NCI-H345 treated with DMSO at 0.1 percent for 48 hours (cell line): Measurements from ENCODE around the gene LIME1.

ENCODE experiments used
- DNase-seq: peaks from one replicate; lab custom pipeline; 2025; ENCODE audit not compliant: unreplicated experiment; lab: John Stamatoyannopoulos, UW

The LIME1 gene

GRCh38 chr20:63735859-63736718 lies at the start of gene LIME1:
Gene LIME1, plus strand, starts transcription at chr20:63736664. Its CDS starts 886 bp downstream, at chr20:63737550.
- no peak for DNase-seq

GRCh38 chr20:63687419-63688178 lies 48.9 kb upstream of the LIME1 start:
- DNase-seq, result no peak

- DNase-seq, result no peak
Observed at GRCh38 chr20:63688228-63689045, 48.0 kb upstream of the LIME1 start.

DNA sequence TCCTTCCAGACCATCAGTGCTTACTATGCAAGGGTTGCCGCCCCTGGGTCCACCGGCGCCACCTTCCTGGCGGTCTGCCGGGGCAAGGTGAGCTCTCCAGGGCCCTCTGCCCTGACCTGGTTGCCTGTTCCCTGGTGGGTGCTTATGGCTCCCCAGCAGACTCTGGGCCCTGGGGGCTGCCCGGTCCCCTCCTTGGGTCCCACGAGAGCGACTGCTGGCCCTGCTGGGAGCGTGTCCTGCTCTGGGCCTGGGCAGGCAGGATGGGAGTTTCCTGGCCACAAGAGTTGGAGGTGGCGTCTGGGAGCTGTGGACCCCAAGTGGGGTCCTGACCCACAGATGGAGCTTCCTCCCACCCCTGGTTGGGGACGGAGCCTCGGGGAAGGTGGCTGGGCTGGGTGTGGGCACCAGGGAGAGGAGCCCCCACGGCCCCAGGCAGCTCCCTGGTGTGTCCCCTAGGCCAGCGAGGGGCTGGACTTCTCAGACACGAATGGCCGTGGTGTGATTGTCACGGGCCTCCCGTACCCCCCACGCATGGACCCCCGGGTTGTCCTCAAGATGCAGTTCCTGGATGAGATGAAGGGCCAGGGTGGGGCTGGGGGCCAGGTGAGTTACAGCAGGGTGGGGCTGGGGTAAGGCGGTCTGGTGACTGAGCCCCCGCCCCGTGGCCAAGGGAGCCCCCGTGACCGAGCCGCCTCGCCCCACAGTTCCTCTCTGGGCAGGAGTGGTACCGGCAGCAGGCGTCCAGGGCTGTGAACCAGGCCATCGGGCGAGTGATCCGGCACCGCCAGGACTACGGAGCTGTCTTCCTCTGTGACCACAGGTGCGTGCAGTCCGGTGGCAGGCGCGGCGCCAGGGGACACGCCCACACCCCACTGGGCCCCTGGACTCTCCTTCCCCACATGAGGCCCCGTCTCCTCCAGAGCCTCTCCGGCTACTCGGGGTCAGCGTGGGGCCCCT lies 47.1 kb upstream of the LIME1 start:
- no peak for DNase-seq

GRCh38 chr20:63690003-63690897 lies 46.2 kb upstream of the LIME1 start:
- DNase-seq, result no peak

DNA sequence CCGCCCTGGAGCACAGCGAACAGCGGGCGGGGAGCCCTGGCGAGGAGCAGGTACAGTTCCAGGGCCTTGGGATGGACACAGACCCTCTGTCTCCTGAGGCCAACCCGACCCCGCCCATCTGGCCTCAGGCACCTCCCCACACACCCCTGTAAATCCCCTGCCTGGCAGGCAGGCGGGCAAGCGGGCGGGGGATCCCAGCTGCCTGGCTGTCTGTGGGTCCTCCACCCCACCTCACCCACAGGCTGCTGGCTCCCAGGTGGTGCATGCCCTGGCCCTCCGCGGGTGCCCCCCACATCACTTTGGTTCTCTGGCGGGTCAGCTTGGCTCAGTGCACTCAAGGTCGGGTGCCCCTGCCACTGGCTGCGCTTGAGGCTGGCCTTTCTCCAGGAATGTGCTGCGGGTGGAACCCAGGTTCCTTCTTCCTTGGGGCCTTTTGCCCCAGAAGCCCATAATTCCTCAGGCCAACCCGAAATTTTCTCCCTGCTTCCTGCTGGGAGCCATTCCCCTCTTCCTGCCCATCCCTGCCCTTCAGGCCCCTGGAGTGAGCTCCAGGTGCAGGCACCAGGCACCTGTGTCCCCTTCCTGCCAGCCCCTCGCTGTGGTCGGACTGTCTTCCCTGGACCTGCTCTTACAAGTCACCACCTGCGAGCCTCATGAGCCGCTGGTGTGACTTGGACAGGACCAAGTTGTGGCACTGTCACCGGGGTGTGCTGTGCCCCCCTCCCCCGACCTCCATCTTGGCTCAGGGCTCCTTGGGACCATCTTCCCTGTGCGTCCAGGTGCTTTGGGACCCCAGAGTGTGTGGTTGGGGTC lies 45.4 kb upstream of the LIME1 start:
- no peak for DNase-seq

DNA sequence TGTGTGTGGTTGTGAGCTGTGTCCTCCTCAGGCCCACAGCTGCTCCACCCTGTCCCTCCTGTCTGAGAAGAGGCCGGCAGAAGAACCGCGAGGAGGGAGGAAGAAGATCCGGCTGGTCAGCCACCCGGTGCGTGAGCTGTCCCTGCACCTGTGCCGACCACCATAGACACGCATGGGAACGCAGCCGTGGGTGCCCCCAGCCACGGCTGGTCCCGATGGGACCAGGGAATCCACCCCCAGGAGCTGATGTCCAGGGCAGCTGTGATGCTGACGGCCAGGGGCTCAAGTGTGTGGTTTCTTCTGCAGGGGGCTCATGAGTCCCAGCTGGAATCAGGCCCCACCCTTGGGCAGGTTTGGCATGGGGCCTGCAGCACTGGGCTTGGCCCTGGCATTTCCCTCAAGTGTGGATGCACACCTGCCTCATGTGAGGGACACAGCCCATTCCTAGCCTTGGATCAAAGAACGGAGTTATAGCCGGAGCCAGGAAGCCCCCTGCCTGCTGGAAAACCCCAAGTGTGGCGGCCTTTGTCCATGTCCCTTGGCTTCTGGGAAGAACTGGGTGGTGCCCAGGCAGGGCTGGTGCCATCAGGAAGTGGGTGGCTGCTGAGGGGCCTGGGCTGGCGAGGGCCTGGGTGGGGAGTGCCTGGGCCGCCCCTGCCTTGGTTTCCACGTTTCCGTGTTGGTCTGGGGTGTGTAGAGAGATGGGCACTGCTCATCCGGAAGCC lies 44.6 kb upstream of the LIME1 start:
- no peak for DNase-seq

DNA sequence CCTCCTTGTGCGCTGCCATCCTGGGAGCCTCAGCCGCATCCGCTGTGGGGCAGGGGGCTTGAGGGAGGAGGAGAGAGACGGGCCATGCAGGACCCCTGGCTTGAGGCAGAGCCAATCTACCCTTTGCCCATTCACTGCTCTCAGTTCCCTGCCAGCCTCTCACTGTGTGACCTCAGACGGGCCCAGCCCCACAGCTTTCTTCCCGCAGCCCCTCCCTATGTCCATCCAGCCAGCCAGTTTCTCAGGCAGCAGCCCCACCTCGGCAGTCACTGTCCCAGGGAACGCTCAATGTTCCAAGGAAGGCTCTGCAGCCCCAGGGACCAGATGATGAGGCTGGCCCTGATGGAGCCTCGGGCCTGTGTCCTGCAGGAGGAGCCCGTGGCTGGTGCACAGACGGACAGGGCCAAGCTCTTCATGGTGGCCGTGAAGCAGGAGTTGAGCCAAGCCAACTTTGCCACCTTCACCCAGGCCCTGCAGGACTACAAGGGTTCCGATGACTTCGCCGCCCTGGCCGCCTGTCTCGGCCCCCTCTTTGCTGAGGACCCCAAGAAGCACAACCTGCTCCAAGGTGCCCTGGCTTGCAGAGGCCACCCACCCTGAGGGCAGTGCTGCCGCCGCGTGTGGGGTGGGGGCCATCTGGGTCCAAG lies 43.9 kb upstream of the LIME1 start:
- no peak for DNase-seq

- DNase-seq, result no peak
Observed at GRCh38 chr20:63693083-63693732, 43.3 kb upstream of the LIME1 start.

- DNase-seq, result no peak
Observed at GRCh38 chr20:63693733-63694583, 42.5 kb upstream of the LIME1 start.

GRCh38 chr20:63694584-63695423 lies 41.7 kb upstream of the LIME1 start:
- no peak for DNase-seq

DNA sequence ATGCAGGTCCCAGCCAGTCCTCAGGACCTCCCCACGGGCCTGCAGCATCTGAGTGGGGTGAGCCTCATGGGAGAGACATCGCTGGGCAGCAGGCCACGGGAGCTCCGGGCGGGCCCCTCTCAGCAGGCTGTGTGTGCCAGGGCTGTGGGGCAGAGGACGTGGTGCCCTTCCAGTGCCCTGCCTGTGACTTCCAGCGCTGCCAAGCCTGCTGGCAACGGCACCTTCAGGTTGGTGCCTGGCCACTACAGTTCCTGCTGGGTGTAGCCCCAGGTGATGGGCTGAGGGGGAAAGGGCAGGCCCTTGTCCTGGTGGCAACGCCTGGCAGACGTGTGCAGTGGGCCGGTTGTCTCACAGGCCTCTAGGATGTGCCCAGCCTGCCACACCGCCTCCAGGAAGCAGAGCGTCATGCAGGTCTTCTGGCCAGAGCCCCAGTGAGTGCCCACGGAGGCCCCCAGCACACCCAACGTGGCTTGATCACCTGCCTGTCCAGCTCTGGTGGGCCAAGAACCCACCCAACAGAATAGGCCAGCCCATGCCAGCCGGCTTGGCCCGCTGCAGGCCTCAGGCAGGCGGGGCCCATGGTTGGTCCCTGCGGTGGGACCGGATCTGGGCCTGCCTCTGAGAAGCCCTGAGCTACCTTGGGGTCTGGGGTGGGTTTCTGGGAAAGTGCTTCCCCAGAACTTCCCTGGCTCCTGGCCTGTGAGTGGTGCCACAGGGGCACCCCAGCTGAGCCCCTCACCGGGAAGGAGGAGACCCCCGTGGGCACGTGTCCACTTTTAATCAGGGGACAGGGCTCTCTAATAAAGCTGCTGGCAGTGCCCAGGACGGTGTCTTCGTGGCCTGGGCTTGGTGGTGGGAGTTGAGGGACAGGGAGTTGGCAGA lies 40.8 kb upstream of the LIME1 start:
- no peak for DNase-seq

DNA sequence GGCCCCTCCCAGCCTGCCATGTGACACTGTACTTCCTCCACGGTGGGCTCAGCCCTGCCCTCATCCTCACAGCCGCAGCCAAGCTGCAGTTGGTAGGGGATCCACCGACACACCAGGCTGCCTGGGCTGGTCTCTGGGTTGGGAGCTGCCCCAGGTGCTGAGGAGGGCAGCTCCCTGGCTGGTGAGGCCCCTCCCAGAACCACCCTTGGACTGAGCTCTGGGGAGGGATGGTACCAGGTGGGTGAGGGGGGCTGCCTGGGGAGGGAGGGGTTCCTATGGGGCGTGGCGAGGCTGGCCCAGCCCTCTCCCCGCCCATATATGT lies 40.2 kb upstream of the LIME1 start:
- no peak for DNase-seq
